ENCODE results near the gene NCKAP5.
"Not testable (repeated sequence)": the region's sequence is repeated elsewhere in the genome, so short reads cannot be mapped to it uniquely, and the experiment has no call there.

NCKAP5 gene

DNA sequence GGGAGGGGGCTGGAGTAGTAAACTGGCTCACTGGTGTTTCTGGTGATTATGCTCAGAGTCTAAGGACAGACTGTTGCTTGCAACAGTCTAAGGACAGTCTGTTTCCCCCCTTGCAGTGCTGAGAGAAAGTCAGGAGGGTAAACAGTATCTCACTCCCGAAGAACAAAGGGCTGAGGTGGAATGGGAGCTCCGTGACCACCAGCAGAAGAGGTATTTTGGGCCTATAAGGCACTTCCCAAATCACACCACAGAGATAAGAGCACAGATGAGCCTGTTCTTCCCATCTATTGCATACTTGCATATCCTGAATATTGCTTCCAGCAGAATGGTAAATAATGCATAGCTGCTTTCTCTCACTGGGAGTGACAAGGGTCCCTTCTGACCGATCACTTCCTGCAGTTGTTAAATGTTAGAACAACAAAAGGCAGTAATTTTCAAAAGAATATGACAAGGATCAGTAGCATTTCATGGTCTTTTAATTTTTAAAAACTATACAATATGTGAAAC is 737.9 kb downstream of the NCKAP5 start:
- no peak for DNase-seq

DNA sequence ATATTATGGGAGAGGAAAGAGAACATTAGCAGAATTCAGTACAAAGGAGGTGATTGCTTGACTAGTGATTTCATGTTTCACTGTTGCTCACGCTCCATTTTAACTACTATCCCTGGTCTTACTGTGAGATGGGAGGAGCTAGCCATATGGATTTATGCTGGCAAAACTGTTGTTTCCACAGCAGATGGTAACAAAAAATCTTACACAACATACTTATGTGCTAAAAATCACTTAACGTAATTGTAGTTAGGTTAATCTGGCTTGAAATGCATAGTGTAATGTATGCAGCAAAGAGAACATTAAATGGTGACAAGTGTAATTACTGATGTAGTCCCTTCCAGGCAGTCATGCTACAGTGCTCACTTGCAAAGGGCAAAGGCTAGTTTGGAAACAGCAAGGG is 742.7 kb downstream of the NCKAP5 start:
- no peak for DNase-seq

DNA sequence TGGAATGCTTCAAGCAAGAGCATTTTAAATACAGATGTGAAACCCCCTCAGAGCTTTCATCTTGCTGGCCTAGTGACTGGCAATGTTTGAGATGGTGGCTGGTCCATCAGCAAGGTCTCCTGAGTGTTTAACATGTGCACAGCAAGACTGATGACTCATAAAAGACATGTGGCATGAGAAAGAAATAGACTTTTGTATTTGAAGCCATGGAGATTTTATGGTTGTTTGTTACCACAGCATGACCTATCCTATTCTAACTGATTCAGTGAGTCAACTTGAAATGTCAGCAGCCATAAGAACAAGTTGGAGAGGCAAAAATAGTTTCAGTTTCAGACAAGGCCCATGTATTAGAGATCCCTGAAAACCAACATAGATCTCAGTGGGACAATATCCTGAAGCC is 743.5 kb downstream of the NCKAP5 start:
- DNase-seq: no peak

DNA sequence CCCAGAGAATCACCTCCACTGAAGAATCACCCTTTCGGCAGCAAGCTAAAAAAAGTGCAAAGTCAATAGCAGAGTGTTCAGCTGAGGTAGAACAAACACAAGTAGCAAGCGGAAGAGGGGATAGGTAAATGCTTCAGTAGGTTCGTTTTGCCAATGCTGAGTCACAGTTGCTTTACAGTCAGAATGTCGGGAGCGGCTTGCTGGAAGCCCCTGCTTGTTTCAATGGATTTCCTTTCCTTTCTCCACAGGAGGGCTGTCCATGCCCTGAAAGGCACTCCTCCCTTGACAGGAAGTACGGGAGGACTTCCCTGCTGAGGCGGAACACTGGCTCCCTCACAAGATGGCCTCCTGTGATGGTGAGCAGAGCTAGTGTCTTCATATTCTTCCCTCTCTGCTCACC is 752.0 kb downstream of the NCKAP5 start:
- no peak for DNase-seq

DNA sequence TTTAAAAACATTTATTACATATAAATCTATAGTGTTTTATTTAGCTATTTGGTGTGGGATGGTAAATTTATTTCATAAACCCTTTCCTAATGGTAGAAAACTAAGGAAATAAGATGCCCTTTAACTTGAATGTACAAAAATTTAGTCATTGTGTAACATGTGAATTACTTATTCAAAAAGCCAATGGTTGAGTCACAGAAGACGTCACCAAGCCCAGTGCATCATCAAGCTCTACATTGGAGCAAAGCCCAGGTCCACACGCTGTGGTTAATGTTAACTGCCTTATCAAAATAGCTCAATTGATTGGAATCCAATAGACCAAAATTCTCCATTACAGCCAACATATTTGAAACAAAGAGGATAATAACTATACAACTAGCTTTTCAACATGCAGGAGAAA is 752.7 kb downstream of the NCKAP5 start:
- no peak for DNase-seq

DNA sequence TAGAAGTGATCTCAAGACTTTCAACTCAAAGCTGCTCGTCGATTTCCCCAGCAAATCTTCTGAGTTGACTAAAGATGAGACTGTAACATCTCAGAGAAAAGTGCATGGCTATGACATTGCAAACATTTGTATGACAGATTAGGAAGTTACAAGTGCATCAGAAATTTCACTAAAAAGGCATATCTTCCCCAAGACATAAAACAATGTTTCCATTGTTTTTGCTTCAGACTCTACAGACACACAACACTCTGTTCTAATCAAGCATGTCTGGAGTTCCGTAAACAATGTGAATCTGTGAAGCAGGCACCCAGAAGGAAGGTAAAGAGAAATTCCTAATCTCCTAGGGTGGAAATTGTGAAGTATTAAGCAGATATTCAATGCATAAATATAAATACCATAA is 753.6 kb downstream of the NCKAP5 start:
- no peak for DNase-seq

DNA sequence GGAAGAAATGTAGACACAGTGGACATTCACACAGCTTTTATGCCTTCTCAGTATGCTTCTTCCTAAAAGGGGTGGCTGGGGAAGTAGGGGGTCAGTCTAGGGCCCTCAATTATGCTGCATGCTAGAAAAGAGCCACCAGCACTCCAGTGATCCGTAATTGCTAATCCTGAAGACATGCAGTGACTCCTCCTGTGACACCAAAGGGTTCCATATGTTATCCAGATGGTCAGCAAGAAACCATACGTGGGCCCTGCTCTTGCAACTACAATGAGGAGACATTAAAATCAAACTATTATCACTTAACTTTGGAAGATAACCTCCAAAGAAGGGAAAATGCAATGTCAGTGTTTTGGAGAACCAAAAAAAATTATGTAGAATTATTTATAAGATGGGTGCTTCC is 754.8 kb downstream of the NCKAP5 start:
- DNase-seq: no peak

DNA sequence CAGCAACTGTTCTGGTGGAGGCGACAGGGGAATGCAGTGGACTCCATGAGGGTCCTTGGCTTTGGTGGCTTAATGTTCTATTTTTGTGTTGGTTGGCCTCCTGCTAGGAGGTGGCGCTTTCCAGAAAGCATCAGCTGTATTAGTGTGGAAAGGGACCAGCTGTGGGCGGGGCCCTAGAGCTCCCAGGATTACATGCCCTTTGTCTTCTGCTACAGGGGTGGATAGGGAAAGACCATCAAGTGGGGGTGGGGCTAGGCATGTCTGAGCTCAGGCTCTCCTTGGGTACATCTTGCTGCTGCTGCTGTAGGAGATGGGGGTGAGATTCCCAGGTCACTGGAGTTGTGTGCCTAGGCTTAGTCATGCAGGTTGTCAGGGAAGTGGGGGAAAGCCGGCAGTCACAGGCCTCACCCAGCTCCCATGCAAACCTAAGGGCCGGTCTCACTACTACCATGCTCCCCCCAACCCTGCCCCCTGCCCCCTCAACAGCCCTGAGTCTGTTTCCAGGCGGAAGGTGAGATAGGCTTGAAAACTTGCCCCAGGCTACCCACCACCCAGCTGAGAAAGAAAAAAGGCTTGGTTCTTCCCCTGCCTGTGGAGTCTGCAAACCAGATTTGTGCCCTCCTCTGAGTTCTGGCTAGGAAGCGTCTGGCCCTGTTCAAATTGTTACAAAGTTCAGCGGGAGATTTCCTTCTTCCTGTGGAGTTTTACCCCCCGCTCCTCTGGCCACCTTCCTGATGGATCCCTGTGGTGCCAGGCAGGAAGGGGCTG is 756.9 kb downstream of the NCKAP5 start:
- no peak for DNase-seq

DNA sequence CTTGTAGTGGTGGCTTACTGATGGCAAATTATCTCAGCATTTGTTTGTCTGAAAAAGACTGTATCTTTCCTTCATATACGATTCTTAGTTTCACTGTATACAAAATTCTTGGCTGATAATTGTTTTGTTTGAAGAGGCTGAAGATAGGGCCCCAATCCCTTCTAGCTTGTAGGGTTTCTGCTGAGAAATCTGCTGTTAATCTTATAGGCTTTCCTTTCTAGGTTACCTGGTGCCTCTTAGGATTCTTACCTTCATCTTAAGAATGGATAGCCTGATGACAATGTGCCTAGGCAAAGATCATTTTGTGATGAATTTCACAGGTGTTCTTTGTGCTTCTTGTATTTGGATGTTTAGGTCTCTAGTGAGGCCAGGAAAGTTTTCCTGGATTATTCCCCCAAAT is 758.3 kb downstream of the NCKAP5 start:
- not testable (repeated sequence) for DNase-seq

DNA sequence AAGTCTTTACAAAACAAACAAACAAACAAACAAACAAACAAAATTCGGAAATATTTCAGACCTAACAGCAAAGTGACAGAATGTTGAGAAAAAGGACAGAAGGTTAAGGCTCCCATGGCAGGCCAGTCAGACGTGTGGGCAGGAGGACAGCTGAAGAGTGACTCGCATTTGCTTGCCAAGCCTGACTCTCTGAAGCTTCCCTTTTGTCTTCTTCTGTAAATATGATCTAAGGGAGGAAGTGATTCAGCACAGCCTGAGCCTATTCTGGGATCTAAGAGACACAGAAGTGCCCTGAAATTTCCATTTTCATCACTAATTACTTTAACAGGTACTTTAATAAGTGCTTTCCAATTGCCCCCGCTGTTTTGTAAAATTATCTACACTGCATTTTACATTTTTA is 764.2 kb downstream of the NCKAP5 start:
- peak; percentile 1 for DNase-seq

DNA sequence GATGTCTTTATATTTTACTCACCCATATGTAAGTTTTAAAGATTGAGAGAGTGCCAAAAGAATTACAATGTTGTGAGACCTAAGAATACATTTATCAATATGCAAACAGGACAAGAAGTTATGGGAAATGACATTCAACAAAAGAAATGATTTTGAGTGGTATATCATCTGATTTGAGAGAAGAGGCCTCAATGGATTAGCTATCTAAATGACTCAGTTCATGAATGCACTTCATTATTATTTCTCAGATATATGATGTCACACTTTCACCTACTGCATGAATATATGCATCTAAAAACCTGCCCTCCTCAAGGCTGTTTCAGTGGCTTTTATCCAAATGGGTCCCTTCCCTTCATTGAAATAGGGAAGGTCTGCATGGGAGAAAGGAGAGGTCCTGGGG is 769.9 kb downstream of the NCKAP5 start:
- DNase-seq: no peak

DNA sequence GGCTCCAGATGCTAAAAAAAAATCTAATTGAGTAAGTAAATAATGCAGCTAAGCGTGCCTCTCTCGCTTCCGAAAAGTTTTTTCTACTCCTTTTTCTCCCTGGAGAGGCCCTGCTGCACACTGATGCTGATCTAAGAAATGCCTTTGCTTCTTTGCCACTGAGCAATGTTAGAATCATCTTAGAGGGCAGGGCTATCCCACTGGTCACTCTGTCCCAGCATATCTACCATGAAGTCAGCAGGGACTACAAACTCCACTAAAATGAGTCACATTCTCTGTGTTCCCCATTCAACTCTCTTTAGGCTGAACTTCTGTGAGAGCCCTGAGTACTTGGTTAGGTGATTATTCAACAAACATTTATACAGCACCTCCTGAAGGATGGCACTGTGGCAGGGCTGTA is 770.7 kb downstream of the NCKAP5 start:
- DNase-seq: no peak

DNA sequence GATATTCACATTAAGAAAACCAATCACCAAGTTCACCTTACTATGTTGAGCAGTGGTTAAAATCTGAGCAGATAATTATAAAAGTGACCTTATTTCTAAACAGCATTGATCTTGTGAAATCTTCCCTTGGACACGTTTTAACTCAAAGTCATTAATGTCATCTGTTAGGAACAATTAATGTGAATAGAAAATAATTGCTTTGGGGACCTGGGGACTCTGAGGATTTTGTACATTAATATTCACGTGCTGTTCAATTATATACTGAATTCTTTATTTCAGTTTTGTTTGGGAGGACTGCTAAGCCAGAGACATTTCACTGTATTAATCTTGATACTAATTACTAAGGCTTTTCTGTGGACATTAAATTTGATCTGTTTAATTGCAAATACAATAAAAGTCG is 771.2 kb downstream of the NCKAP5 start:
- DNase-seq: no peak

DNA sequence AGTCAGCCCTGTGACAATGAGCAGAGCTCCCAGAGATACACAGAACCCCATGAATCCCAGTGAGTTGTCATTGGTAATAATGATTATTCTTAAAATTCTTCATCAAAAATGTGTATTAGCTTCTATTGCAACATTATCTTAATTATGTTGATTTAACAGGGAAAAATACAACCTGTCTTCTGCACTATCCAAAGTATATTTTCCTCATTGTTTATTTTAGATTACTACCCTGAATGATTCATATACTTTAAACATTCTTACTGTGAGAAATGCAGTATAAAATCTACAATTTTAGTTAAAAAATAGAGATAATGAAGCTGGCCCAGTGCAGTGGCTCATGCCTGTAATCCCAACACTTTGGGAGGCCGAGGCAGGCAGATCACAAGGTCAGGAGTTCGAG is 773.0 kb downstream of the NCKAP5 start:
- DNase-seq: no peak

DNA sequence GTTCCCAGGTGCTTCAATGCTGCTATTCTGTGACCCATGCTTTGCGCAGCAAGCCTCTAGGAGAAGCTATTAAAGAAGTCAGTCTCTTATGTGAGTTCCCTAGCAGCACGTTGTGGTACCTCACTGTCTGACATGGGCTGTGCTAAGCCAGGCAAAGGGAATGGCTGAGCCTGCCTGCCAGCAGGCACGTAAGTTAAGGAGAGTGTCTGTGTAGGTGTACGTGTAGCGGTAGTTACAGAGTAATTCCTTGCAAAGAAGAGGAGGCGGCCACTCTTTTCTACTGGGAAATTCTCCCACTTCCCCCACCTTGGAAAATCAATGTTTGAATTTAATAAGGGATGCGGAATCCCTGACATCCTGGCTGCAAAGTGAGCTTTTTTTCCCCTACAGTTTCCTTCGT is 774.7 kb downstream of the NCKAP5 start:
- no peak for DNase-seq

DNA sequence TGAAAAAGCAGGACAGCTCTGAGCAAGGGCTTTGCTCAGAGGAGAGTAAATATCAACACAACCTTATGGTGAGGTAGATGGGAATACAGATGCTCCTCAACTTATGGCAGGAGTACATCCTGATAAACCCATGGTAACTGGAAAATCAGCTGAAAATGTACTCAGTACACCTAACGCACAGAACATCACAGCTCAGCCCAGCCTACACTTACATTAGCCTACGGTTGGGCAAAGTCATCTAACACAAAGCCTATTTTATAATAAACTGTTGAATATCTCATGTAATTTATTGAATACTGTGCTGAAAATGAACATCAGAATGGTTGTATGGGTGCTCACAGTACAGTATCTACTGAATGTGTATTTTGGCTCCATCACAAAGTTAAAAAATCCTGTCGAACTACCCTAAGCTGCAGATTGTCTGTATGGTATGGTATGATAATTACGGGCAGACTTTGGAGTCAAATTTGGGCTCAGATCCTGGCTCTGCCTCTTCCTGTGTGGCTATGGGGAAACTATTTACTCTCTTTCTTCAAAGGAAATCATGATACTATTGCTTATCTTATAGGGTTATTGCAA is 778.0 kb downstream of the NCKAP5 start:
- no peak for DNase-seq

DNA sequence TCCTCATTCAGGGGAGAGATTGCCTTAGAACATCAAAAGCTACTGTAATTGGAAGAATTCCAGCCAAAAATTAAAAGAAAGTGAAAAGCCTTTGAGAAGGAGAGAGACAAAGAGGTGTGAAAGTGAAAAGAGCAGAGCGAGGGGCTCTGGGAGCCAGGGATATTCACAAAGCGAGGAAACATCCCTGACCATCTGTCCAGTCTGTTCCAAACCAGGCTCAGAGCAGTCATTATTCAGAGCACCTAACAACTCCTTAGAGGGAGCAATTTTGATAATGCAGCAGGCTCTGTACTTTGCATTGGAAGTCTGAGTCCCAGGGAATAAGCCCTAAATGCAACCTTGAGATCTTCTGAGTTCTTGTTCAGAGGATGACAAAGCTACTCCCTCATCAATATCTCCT is 779.2 kb downstream of the NCKAP5 start:
- no peak for DNase-seq

DNA sequence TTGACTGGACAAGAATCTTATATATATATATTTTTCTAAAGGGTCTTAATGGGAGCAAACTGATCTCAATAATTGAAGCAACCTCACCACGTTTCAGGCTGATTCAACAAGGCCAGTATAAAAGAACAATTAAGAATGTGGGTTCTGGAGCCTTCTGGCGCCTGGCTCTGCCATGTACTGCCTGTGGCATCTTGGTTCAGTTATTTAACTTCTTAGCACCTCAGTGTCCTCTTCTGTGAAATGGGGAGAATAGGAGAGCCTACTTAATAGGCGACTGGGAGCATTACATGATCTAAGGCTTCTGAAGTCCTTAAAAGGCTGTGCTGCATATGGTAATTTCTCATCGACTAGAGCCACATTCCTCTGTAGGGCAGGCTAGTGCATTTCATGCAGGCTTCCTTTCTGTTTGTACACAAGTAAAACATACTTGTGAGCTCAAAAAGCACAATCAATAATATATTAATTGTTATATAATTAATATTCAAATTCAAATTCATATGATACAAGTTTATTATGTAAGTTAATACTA is 779.9 kb downstream of the NCKAP5 start:
- DNase-seq: no peak

DNA sequence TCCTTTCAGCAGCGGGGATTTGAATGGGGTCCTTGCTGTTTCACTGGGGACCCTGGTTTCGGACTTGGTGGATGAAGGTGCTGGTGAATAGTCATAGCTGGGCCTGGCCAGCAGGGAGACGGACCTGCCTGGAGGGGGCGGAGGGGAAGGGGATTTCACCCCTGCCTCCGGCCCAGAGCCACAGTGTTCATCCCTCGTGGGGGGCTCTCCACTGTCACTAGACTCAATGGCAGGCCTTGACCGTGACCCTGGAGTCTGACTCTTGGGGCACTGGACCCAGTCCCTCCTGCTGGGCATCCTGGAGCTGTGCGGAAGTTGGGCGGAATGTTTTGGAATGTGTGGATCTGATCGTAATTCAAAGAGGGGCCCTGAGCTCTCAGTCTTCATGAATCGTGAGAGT is 784.4 kb downstream of the NCKAP5 start:
- DNase-seq: no peak

DNA sequence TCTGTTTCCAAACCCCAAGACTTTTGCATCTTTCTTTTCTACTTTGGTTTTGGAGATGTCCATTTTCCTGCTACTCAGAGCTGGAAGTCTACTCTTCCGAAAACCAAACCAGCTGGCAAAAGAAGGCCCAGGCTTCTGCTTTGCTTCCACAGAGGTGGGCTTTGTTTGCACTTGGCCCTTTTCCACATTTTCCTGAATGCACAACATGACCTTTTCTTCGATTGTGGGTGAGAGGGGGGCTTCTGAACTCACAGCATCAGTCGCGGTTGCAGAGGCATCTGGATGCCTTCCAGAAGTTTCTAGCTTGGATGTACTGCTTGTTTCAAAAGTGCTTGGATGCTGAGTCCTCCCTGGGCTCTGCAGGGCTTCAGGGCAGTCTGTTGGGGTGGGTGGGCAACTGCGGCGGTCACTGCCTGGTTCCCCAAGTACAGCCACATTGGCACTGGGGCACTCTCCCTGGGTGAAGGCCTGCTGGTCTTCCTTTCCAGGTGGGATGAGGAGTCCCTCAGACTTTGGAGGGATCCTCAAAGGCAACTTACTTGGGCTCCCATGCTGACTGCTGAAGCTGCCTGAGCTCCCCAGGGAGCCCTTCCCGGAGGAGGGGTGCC is 786.0 kb downstream of the NCKAP5 start:
- DNase-seq: no peak

DNA sequence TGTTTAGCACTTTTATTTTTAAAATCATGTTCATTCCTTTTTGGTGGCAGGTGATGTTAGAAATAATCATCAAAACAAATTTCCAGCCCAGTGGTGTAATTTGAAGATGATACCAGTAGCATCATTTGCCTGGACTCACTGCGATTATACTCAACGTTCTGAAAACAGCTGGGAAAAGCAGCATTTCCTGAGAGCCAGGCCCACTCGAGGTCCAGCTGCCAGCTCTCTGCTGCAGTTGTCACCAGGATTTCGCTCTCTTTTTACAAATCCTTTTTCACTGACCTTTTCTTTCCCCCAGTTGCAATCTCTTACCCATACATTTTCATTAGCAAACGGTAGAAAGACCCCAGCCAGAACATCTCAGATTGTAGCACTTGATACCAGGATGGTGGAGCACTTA is 787.6 kb downstream of the NCKAP5 start:
- DNase-seq: no peak

DNA sequence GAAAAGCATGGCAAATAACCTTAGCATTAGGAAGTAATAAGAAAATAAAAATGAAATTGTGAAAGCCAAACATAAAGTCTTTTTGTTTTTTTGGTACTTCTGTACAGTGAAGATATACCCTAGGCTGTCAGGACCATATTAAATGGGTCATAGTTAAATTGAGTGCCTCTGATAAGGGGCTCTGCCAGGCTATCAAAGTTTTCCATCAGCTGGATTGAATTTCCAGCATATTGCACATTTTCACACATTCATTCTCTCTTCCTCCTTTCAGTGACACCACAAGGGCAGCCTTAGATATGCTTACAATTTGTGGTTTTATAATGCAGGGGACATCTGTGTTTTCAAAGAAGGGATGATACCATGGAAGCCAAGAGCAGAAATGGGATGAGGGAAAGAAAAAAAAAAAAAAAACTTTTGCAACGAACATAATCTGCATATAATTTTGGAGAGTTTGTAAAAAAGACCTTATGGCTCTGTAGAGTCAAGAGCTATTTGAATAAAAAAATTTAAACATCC is 789.0 kb downstream of the NCKAP5 start:
- no peak for DNase-seq

DNA sequence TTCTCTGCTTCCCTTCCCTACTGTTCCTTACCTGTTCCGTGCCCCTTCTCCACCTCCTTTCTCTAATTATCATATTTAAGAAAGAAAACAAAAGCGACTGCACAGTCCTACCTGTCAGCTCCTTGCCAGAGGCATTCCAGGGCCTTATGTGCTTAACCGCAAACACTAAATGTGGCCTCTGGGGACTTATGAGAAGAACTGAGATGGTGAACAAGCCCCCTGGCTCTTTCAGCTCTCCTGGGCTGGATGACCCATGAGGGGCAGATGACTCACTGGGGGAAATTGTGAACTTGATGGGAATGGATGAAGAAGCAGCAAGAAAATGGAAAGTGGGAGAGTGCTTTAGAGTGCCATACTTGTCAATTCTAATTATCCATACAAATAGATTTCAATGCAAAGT is 792.0 kb downstream of the NCKAP5 start:
- no peak for DNase-seq

DNA sequence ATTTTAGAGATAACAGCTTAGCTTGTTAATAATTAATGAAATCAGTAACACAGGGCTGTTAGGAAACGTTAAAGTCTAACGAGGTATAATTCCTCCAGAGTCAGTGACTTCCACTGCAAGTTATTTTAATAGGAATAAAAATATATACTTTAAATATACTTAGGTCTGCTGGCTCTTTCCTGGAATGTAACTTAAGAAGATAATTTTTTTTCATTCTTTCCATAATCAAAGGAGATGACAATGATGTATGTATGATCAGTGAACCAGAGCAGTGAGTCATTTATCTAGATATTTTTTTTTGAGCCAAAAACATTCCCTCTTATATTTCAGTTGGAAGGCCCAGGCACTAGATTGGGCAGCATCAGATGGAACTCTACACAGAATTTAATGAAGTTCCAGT is 794.1 kb downstream of the NCKAP5 start:
- DNase-seq: no peak

Measured in hematopoietic multipotent progenitor cell treated with erythropoietin and hydrocortisone succinate and interleukin-3 and kit ligand, for 6 days (in vitro differentiated cells).